HEK293 (cell line): ENCODE measurements around the gene ZNF10.

ENCODE experiments used
- BCL11A ChIP-seq: fragments of 450-650 bp; formaldehyde crosslinking; IDR thresholded peaks from 2 replicates; pipeline ENCODE4 v1.5.1; 2016; ENCODE audit warnings: low read depth, missing biosample characterization, missing genetic modification characterization
- CTCF ChIP-seq: fragments of 450-650 bp; formaldehyde crosslinking; IDR thresholded peaks from 2 replicates; pipeline ENCODE4 v1.5.1; 2016; ENCODE audit warnings: missing biosample characterization, missing genetic modification characterization
- ZBTB20 ChIP-seq: fragments of 450-650 bp; formaldehyde crosslinking; IDR thresholded peaks from 2 replicates; pipeline ENCODE4 v1.5.1; 2016; ENCODE audit warnings: missing biosample characterization, missing genetic modification characterization
- ZNF169 ChIP-seq: fragments of 450-650 bp; formaldehyde crosslinking; IDR thresholded peaks from 2 replicates; pipeline ENCODE4 v1.5.1; 2016; ENCODE audit warnings: missing biosample characterization, missing genetic modification characterization

DNA sequence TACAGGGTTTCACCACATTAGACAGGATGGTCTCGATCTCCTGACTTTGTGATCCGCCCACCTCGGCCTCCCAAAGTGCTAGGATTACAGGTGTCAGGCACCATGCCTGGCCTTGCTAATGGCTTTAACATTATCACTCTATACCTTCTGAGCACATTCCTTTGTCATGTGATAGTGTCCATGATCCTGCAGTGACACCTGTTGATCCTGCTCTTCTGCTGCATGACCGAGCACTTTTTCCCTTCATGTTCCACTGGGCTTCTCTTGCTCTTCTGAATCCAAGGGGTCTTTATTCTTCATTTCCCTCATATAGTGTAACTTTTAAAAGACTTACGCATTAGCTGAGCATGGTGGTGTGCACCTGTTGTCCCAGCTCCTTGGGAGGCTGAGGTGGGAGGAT, 62.4 kb downstream of the ZNF10 start:
- TF ChIP-seq CTCF (no peak), ZNF169 (tag by site-specific recombination) (no peak), BCL11A (tag by site-specific recombination) (no peak), ZBTB20 (tag by site-specific recombination) (no peak)
